GM18505 (cell line): ENCODE results near the gene SRGAP1.
"Not testable (repeated sequence)": the region's sequence is repeated elsewhere in the genome, so short reads cannot be mapped to it uniquely, and the experiment has no call there.

Source experiments
- ATAC-seq: cut with Tn5 transposase; IDR thresholded peaks from one replicate; pipeline ENCODE4 v1.9.1; 2021; ENCODE audit not compliant: unreplicated experiment
- POLR2A ChIP-seq: IDR thresholded peaks from 4 replicates; pipeline ENCODE4 v1.6.1; 2011; ENCODE audit warnings: borderline replicate concordance; ENCODE audit not compliant: insufficient read depth, insufficient read length; ENCODE audit errors: extremely low read depth

Gene SRGAP1

GRCh38 chr12:63867053-63867452, 22.6 kb downstream of the SRGAP1 start:
- ATAC-seq = no peak
- TF ChIP-seq POLR2A = no peak

- no peak for TF ChIP-seq POLR2A
- no peak for ATAC-seq
Observed at GRCh38 chr12:63869656-63870055, 25.2 kb downstream of the SRGAP1 start.

- no peak for ATAC-seq
- TF ChIP-seq POLR2A = no peak
Observed at GRCh38 chr12:63870838-63871237, 26.3 kb downstream of the SRGAP1 start.

GRCh38 chr12:63874897-63875480, 30.5 kb downstream of the SRGAP1 start:
- TF ChIP-seq POLR2A = no peak
- no peak for ATAC-seq

GRCh38 chr12:63875703-63876102, 31.2 kb downstream of the SRGAP1 start:
- ATAC-seq = no peak
- TF ChIP-seq POLR2A = no peak

GRCh38 chr12:63876980-63877379, 32.5 kb downstream of the SRGAP1 start:
- no peak for ATAC-seq
- TF ChIP-seq POLR2A = no peak

- TF ChIP-seq POLR2A = no peak
- ATAC-seq = no peak
Observed at GRCh38 chr12:63877693-63878092, 33.2 kb downstream of the SRGAP1 start.

- ATAC-seq = not testable (repeated sequence)
Observed at GRCh38 chr12:63880235-63880634, 35.7 kb downstream of the SRGAP1 start.

GRCh38 chr12:63880742-63881263, 36.3 kb downstream of the SRGAP1 start:
- no peak for ATAC-seq
- TF ChIP-seq POLR2A = no peak

GRCh38 chr12:63882844-63883243, 38.3 kb downstream of the SRGAP1 start:
- no peak for ATAC-seq

GRCh38 chr12:63885401-63885800, 40.9 kb downstream of the SRGAP1 start:
- ATAC-seq = no peak
- no peak for TF ChIP-seq POLR2A

More at GRCh38 chr12:63882844-63883243, 38.3 kb downstream of the SRGAP1 start:
- TF ChIP-seq POLR2A = no peak

GRCh38 chr12:63888908-63889635, 44.6 kb downstream of the SRGAP1 start:
- no peak for TF ChIP-seq POLR2A
- ATAC-seq = no peak

- no peak for TF ChIP-seq POLR2A
- no peak for ATAC-seq
Observed at GRCh38 chr12:63889721-63890509, 45.4 kb downstream of the SRGAP1 start.
